HG02981 (cell line): ENCODE data around the gene JMJD4.
A peak's percentile ranks its signal among the peaks of the same experiment; 100 is the strongest.
"Not testable (repeated sequence)": the region's sequence is repeated elsewhere in the genome, so short reads cannot be mapped to it uniquely, and the experiment has no call there.

Source experiments
- ATAC-seq: cut with Tn5 transposase; IDR thresholded peaks from one replicate; pipeline ENCODE4 v1.9.1; 2021; ENCODE audit warnings: mild to moderate bottlenecking, moderate library complexity; ENCODE audit not compliant: unreplicated experiment

JMJD4 gene

DNA sequence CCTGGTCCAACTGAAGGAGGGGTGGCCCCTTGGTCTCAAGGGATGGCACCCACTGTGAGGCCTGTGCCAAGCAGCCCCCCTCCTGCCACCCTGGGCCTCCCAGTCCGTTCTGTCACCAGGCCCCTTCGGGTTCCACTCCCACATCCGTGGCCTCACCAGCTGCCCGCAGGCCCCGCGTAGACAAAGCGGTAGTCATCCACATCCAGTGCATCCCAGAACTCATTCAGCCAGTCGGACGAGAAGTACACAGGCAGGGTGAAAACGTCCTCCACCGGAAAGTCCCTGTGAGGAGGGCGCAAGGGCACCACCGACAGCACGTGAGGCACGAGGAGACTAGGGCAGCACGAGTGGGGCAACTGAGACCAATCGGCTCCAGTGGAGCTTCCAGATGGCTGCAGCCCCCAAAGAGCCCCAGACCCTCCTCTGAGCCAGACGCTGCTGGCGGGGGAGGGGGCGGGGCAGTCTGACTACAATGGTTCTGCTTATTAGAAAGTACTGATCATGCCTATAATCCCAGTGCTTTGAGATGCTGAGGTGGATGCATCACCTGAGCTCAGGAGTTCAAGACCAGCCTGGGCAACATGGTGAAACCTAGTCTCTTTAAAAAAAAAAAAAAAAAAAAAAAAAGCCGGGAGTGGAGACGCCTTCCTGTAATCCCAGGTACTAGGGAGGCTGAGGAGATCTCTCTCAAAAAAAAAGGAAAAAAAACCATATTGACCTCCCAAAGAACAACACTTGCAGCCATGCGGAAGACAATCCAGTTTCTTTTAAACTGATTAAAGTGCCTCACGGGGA is 1.2 kb downstream of the JMJD4 start:
- no peak for ATAC-seq

DNA sequence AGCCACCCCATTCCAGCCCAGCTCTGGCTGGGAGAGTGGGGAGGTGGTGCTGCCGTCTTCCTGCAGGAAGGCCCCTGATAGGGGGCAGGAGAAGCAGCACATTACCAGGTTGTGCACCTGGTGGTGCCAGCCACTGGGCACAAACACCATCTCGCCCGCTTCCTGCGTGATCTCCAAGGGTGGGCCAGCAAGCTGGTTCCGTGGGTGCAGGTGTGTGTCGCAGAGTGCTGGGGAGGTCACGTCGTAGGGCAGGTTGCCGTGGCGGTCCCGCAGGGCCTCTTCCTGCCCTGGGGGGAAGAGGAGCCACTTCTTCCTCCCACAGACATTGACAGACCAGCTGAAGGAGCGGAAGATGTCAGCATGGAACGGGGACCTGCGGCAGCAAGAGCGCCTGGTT is 1.8 kb downstream of the JMJD4 start:
- no peak for ATAC-seq

DNA sequence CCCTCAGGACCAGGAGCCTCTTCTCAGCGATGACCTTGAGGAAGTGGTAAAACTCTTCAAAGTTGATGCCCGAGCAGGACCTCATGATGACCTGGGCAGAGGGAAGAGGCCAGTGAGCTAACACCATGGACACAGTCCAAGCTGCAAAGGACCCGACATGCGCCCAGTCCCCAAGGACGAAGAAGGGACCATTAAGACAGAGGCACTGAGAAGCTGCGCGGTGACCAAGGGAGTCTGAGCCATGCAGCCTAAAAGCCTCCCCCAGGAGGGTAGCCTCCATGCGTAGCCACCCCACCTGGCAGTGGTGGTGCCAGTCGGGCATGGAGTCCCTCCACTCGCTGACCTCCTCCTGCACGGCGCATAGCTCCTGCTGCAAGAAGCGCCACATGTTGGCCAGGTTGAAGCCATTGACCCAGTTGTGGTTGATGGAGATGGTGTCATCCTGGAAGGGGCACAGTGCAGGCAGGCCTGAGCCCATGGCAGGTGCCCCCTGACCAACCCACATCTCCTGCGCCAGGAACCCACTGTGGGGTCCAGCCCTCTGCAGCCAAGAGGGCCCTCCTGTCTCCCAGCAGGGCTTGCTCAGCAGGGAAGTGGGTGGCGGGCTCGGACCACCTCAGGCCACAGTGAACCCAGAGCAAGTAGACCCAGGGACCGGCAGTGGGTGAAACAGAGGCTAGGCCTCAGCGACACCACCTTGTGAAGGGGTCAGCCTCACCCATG is 2.4 kb downstream of the JMJD4 start:
- no peak for ATAC-seq

DNA sequence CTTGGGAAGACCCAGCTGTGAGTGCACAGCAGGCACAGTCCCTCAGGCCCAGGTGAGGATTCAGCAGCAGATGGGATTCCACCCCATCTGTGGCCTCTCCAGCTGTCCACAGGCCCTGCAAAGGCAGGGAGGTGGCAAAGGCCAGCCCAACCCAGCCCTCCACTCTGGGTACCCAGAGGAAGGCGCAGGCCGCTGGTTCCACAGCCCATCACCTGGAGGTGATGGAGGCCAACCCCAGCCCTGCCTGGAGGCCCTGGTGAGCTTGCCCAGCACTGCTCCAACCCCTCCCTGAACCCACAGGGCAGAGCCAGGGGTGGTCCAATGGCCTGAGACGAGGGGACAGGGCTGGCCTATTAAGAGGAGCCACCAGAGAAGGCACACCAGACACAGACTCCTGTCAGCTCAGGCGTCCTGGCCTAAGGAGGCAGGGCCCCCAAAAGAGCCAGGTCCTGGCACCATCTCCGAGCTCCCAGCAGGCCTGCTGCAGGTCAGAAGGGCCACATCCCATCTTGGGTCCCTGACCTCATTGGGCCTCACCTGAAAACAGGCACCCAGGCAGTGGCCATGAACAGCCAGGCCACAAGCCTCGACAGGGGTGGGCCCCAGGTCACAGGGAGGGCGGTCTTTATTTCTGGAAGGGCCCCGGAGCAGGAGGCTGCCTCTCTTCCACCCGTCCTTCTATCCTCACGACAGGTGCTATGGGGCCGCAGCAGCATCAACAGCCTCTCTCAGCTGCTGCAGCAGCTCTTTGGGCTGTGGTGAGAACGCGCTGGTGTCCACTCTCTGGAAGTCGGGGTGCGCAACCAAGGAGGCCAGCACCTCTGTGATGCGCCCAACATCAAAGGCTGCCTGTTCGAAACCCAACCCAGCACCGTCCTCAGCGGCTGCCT is 3.2 kb downstream of the JMJD4 start:
- ATAC-seq: no peak

DNA sequence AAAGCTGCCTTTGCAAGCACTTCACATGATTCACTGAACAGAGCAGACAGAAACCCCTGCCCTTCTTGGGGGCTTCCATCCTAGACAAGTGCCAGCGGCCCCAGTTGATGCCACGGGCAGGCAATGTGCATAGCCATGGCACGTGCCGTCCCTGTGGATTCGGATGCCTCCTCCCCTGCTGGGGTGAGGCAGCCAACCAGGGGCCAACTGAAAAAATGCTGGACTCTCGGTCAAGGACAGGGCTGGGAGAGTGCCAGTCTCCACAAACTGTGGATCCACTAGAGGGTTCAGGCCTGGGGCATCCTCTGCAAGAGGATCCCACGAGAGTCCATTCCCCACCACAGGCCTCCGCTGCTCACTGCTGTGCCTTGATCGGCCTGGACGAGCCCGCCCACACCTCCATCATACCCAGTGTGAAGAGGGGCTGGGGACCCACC is 3.8 kb downstream of the JMJD4 start:
- no peak for ATAC-seq

DNA sequence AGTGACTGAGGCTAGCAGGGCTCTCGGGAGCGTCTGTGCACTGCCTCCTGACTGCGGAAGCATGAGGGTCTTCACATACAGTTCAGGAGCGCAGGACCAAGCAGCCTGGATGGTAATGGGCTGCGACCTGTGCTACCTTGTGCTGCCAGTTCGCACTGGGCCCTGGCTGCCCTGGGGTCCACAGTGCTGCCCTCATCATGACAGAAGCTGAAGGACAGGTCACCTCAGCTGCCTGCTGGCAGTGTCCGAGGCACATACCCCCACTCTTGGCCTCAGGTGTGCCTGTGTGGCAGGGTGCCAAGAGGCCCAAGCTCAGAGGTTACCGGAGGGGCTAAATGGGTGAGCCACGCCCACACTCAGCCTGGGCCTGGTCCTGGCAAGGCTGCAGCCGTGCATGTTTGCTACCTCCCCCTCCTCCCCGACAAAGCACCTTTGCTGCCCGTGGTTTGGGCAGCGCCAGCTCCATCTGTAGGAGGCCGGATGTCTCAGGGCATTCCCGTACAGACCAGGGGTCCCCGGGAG is 4.4 kb downstream of the JMJD4 start:
- no peak for ATAC-seq

DNA sequence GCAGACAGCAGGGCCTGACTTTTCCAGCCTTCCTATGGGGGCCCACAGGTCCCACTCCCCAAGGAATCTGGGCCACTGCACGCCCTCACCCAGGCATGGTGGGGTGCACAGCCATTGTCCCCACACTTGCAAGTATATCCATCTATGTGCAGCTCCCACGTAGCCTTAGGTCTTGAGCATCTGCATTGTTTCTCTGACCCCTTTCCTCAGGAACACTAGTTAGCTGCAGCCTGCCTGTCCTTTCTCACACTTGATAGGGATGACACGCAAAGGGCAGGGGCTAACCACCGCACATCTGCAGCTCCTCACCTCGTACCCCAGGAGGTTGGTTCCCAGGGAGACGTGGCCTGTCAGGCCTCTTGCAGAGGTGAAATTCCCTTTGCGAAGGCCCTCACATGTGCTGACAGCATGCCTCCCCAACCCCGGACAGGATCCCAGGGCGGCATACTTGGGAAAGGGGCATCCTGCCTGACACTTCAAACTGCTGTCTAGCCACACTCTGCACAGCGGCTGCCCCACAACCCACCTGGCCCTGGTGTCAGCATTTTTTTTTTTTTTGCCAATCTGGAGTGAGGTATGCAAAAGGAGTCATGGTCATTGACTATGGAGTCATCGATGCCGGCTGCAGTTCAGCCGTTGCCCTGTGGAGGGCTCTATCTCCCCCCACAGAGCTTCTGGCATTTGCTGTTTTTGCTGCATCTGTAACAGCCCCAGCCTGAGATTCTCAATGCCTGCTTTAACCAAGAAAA is 5.0 kb downstream of the JMJD4 start:
- no peak for ATAC-seq

DNA sequence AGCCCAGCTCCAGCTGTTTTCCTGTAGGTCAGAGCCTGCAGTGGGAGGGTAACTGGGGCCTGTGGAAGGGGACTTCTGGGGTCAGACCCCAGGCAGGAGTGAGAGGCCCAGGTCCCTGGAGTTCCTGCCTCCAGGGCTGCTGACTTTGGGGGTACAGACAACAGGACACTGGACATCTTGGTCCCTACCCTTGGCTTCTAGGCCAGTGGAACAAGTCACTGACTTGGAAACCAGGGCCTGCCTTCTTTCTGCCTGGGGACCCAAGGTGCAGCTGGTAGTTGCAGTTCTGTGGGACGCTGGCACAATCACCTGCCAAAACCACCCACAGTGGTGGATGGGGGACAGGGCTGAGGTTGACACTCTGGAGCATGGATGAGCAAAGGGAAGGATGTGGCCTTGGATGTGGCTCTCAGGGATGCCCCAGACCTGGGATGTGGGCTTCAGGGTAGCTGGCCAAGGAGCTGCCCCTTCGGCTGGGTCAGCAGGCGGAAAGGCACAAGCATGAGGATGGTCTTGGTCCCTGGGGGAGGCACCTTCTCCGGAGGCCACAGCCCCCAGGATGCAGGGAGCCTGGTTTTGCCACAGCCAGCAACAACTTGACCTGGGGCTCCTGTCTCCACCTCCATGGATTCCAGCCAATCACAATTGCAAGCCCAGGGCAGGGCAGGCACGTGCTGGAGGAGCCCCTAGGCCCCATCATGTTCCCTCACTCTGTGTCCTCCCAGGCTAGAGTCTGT is 5.8 kb downstream of the JMJD4 start:
- no peak for ATAC-seq

DNA sequence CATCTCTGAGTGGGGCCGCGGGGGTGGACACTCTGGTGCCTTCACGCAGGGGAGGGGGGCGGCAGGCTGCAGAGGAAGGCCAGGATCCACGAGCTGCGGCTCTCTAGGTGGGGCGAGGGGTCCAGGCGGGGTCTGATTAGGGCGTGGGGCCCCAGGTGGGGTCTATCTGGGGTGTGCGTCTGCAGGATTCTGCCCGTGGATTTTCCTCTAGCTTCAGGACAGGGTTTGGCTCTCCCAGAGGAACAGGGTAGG is 6.3 kb downstream of the JMJD4 start:
- no peak for ATAC-seq

DNA sequence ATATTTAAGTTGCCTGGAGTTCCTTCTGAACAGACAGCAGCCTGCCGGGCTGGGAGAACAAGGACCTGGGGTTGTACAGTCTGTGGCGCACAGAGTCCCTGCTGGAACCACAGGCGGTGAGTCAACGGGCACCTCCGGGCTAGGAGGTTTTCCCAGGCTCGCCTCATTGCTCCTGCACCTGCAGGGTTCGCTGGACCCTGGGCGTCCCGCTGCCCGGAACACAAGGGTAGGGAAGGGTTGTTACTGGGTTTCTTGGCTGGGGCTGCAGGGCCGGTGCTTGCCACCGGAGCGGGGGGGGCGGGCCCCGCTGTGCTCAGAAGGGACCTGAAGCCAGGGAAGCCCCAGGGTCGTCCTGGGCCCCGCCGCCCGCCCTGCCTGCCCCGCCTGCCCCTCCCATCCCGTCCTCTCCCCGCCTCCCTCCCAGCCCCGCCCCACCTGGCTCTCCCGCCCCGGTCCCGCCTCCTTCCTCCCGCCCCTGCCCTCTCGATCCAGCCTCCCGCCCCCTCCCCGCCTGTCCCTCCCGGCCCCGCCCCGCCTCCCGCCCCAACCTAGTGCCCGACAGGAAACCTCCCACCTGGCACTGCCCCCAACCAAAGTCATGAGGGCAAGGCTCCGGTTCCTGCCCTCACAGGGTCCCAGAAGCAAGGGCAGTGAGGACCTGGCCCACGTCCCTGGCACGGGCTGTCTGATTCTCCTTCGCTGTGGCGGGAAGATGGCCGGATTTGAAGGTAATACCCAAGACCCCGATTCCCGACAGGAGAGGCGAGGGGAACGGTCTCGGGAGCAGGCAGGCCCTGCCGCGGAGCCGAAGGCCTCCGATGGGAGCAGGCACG is 6.8 kb downstream of the JMJD4 start:
- ATAC-seq: peak; percentile 36

DNA sequence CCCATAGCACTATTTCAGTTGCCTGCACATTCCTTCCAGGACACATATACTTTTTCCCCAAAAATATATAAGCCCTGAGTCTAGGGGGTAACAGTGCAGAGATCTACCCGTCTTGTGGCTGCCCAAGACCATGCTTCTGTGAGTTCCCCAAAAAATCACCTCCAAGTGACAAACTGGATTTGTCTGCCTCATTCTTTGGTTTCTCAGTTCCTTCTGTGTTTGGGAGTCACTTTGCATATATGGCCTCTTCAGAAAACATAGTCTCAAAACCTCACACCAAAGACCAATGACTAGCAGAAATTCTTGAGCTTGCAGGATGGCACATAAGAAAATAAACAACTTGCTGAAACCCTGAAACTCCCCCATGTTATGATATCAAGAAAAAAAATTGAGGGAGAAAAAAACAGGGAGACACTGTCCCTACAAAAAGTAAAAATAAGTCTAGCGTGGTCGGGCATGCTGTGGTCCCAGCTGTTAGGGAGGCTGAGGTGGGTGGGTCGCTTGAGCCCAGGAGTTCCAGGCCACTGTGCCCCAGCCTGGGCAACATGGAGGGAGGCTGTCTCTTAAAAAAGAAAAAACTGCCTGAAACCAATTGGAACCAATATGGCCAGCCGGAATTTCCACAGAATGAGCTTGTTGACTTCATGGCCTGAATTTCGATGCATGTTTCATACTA is 8.0 kb downstream of the JMJD4 start:
- ATAC-seq: no peak

DNA sequence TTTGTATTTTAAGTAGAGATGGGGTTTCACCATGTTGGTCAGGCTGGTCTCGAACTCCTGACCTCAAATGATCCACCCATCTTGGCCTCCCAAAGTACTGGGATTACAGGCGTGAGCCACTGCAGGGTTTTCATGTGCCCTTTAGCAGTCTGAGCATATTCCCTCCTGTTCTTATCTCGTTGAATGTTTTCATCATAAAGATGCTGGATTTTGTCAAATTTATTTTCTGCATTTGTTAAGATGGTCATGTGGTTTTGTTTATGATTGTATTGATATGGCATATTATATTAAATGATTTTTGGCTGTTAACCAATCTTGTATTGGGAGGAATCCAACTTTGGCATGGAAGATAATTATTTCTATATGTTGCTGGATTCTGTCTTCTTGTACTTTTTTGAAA is 8.8 kb downstream of the JMJD4 start:
- no peak for ATAC-seq

DNA sequence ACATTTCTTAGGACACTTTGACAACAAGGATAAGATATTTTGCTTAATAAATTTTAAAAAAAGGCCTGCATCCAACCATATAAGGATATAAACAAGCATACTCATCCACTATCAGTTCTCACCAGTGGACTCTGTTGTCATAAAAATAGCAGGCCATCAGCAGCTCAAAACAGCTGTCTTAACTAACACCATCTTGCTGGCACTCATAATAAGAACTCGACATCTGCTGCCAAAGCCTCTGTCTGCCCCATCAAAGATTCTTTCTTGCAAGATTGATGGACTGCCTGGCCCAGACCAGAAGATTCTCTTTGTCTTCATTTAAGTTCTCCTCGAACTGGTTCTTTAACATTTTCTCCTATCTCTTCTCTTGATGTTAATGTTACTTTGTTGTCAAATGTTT is 10.1 kb downstream of the JMJD4 start:
- no peak for ATAC-seq

DNA sequence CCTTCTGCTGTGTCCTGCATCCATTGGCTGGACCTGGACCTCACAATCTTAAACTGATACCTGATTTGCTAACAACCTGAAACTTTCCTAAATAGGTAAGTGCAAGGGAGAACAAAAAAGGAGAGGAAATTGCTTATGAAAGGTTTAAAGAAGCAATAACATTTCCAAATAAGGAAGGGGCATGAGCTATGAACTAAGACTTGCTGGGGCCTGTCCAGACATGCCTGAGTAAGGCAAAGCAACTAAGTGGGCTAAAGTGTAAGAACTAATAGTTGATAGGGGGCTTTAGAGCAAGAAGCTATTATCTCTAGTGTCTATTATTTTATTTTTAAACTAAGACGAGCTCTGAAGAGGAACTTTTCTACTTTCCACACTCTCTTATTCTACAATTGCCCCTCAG is 11.6 kb downstream of the JMJD4 start:
- no peak for ATAC-seq

DNA sequence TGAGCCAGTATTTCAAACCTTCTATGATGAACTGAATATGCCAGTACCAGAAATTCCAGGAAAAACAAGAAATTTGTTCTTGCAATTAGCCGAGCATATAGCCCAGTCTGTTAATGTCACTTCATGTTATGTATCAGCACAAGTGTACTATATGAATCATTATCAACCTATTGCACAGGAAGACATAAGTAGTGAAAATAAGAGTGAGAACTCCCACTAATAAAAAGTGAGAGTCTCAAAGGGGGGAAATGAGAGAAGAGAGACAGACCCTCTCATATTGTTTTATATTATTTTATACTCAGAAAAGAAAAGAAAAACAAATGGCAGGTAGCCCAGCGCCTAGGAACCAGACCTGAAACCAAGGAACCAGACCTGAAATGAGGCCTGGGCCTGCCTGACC is 16.2 kb downstream of the JMJD4 start:
- ATAC-seq: no peak

DNA sequence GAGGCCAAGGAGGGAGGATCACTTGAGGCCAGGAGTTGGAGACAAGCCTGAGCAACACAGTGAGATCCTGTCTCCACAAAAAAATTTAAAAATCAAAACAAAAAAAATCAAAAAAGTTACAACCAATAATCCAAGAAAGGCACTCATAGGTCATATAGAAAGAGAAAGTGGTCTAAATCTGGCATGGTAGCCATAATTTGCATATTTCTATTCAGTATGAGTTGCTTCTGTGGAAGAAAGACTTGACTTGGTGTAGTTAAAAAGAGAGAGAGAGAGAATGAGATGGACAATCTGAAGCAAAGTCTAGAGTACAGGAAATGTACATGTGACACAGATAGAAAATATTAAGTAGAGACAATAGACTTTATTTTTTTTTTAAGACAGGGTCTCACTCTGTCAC is 22.5 kb downstream of the JMJD4 start:
- ATAC-seq: peak; percentile 59

DNA sequence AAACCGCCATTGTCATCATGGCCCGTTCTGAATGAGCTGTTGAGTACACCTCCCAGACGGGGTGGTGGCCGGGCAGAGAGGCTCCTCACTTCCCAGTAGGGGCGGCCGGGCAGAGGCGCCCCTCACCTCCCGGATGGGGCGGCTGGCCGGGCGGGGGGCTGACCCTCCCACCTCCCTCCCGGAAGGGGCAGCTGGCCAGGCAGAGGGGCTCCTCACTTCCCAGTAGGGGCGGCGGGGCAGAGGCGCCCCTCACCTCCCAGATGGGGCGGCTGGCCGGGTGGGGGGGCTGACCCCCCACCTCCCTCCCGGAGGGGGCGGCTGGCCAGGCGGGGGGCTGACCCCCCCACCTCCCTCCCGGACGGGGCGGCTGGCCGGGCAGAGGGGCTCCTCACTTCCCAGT is 24.6 kb downstream of the JMJD4 start:
- ATAC-seq: not testable (repeated sequence)

DNA sequence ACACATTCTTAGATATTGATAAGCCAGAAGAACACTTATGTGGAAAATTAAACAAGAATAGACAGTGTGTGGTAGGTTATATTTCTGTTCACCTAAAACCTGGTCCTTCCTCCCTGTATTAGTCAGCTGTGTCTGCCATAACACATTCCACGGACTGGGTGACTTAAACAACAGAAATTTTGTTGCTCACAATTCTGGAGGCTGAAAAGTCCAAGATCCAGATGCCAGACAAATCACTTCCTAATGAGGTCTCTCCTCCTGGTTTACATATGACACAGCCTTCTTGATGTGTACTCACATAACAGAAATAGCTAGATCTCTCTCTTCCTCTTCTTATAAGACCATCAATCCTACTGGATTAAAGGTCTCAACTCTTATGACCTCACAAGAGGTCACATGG is 25.7 kb downstream of the JMJD4 start:
- ATAC-seq: no peak

DNA sequence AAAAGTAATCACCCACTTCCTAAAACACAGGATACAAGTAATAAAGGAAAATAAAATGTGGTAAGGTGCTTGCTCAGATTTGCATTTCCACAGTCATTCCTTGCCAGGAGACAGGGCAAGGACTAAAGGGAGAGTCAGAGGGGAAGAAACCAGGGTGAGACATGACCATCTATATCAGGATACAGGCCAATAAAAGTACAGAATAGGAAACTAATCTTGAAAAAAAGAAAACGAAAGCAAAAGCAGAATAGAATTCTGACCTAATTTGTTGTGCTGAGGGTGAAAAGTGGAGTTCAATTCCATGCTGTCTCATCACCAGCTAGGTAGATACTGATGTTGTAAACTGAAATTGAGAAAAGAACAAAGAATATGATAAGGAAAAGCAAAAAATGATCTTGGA is 27.3 kb downstream of the JMJD4 start:
- ATAC-seq: no peak
